Fibroblast of gingiva (primary cell): Measurements from ENCODE around the gene NRIP3.
"Not testable (repeated sequence)": the region's sequence is repeated elsewhere in the genome, so short reads cannot be mapped to it uniquely, and the experiment has no call there.

Source experiments
- DNase-seq: peaks from one replicate; pipeline ENCODE4 v3.0.0-alpha.2; 2011; ENCODE audit warnings: low read depth

The NRIP3 gene

DNA sequence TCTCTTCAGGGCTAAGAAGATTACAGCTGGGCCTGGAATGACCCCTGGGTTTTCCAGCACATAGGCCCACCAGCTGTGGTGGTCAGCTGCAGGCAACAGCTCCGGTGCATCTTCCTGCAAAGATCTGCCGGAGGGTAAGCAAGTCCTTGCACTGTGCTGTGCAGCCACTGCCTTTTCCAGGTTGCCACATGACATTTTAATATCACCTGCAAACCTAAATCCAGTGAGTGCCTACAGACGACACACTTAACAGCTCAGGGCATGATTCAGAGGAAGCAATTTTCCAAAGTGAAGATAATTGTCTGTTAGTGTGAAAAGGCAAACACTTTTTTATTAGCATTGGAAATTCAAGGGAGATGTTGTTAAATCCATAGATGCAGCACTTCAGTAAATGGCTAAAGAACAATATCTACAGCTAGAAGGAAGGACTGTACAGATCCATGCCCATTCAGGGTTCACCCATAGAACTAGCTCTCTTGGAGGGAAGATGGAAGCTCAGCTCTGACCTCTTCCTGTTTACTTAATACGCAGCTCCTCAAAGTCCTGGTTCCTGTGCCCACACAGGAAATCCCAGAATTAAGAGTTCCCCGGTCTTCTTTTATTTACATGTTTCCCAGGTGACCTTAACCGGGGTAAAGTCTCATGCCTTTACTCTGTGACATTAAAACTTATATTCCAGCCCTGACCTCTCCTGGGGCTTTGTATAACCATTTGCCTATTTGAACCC is 13.3 kb upstream of the NRIP3 start:
- DNase-seq, result no peak

DNA sequence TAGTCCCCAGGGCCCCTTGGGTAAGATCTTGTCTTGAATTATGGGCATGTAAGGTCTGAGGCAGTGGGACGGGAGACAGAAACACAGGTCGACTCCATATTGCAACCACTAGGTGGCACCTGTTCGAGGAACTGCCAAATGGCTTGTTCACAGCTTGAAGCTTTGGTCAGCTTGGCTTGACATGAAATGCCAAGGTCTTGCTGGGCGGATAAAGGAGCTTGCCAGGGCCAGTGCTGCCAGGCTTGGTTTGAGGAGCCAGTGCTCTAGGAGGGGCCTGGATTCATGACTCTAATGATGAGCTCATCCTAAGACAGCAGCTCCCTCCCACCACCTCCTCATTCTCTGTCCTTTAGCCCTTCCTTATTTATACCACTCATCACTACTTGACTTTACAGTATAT is 11.9 kb upstream of the NRIP3 start:
- peak; percentile 80 for DNase-seq

DNA sequence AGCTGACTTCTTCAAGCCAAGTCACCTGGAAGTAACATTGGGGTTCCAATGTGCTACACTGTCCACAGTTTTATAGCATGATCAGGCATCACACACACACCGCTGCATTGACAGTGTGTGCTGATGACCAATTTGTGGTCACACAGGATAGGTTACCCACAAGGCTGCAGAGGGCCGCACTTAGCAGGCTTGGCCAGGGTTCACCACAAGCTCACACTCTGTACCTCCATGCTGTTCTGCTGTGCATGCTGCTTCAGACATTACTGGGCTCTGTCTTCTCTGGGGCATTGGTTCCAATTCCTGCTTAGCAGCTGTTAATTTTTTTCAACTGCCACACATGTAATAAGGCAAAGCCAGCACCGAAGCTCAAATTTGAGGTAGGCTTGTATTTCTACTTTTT is 11.0 kb upstream of the NRIP3 start:
- no peak for DNase-seq

DNA sequence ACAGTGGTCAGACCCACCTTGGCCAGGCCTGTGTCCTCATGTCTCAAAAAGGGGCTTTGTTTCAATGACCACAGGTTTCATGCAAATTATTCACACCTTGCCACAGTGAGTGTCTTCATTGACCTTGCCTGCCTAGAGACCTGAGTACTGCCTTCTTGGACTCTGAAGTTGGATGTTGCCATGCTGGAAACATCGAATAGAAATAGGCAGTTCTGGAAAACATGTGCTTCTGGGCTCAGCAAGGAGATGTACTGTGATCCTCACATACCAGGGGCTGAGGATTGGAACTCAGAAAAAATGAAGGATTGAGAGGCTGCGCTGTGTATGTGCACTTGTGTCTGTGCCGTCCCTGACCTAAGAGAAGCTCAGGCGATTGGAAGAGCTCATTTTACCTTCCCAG is 9.6 kb upstream of the NRIP3 start:
- no peak for DNase-seq

DNA sequence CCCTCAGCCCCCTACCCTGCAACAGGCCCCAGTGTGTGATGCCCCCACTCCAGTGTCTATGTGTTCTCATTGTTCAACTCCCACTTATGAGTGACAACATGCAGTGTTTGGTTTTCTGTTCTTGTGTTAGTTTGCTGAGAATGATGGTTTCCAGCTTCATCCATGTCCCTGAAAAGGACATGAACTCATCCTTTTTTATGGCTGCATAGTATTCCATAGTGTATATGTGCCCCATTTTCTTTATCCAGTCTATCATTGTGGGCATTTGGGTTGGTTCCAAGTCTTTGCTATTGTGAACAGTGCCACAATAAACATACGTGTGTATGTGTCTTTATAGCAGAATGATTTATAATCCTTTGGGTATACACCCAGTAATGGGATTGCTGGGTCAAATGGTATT is 5.7 kb upstream of the NRIP3 start:
- DNase-seq, result not testable (repeated sequence)

DNA sequence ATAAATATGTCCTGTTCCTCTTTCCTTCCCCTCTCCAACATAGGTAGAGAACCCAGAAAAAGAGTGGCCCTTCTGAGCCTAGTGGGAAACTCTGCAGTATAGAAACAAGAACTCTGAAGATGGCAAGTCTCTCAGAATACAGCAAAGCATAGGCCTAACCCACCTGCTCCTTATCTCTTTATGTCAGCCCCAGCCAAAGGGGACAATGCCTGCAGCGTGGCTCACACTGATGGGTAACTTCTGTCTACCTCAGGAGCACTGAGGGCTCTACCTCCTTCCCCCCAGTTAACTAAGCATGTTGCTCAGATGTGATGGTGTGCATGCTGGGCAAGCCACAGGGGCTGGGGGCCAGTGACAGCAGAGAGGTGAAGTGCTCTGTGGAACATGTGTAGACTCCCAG is 4.9 kb upstream of the NRIP3 start:
- DNase-seq, result no peak

DNA sequence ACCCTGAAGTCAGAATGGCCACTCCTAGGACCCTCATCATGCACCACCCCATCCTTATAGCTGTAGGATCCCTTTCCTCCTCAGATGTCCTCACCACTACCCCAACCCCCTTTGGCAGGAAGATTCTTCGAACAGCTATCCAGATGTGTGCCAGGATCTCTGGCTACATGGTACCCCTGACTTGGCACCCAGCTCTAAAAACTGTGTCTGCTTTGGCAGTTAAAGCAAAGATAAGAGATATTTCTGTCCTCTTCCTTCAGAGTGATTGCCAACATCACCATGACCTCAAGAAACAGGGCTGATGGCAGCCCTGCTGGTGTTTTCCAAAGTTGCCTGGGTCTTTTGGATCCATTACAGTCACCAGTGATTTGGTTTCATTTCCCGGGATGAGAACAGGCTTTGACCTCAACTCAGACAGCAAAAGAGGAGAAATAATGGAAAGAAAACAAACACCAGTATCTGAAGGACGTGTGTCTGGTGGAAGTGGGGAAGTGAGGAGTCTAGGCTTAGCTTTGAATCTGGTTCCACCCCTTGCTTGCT is 4.3 kb upstream of the NRIP3 start:
- no peak for DNase-seq

DNA sequence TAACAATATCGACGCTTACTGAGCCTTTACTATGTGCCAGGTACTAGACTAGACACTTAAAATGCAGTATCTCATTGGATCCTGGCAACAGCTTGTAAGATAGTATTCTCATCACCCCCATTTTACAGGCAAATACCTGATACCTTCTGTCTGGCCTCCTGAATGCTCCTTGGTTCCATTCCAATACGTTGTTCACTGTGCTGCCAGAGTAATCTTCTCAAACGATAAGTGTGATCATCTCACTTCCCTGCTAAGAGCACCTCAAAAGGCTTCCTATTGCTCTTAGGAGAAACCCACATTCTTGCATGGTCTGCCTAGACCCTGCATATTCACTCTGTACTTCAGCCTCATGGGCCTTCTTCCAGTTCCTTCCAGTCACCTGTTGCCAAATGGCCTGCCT is 1.3 kb upstream of the NRIP3 start:
- no peak for DNase-seq

DNA sequence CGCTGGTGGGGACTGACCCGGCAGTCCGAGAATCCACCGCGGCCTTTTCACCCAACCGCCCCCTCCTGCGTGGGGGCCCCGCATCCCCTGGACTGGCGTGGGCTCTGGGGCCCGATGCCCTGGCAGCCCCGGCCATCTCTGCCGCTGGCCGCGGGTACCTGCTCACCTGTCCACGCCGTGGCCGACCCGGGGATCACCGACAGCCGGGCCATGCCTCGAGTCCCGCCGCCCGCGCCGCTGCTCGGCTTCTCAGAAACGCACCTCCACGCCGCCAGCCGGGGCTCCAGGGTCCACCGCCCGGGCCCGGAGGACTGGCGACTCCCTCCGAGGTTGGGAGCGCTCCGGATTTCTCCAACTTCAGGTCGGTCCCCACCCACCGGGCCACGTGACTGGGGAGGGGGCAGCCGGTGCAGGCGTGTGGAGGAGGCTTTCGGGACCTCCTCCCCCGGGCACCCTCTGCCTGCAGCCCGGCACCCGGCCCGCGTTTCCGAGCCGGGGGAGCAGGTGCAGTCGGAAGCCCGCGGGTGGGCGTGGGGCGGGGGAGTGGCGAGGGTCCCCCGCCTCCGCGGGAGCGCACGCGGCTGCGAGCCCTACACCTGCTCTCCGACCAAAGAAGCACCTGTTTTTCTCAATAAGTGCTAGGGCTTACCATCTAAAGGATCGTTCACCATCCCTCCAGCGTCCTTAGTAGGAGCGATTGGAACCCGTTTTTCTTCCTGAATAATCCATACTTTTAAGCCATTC is 554 bp upstream of the NRIP3 start:
- no peak for DNase-seq

DNA sequence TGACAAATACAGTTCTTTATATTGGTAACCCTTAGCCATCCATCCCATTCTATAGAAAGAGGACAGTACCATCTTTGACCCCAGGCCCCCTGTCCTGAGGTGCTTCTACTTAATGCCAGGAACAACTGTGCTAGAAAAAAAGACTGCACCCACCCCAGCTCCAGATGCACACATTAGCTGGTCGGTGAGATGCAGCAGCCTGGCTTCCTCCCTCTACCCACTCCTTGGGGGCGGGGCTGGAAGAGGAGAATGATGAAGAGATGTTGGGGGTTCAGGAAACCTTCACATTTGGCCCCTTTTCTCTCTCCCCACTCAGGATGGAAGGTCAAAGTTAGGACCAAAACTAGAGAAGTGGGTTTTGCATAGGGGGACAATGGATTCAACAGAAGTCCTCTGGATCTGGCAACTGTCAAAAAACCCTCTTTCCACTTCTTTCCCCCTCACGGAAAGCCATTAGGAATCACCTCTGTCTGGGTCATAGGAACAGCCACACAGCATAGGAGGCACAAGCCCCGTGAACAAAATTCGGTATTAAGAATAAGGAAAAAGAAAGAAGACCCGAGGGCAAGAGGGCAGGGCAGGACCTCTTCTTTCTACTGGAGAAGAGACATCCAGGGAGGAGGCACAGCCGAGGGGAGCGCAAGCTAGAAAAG is 755 bp downstream of the NRIP3 start:
- no peak for DNase-seq

DNA sequence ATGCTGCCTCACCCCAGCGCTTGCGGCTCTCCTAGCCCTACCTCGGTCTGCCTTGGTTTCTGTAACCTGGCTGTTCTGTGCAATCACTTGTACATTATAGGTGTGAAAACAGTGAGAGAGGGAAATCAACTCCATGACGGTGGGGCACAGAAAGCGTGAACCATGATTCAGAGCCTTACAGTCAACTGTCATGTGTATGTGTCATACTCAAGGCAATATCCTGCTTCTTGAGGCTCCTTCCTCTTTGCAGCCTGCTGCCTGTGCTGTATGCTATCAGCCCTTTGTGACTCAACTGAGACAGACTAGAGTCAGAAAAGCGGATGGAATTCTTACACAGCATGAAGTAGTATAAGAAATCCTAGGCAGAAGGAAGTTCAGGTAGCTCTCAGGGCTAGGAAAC is 2.1 kb downstream of the NRIP3 start:
- DNase-seq, result no peak

DNA sequence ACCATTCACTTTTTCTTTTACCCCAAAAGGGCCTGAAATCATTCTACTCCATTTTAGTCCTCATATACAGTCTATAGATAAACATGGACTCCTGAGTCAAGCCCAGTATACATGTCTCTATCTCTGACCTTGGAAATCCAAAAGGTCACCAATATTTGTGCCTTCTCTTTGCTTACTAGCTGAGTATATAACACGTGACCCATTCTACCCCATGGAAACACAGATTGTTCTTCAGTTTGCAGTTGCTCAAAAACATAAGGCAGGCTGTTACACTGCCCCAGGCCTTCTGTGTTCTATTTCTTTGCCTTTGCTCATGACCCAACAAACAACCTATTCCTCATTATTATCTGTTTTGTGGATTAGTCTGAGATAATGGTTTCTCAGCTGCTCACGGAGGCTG is 5.8 kb downstream of the NRIP3 start:
- no peak for DNase-seq

DNA sequence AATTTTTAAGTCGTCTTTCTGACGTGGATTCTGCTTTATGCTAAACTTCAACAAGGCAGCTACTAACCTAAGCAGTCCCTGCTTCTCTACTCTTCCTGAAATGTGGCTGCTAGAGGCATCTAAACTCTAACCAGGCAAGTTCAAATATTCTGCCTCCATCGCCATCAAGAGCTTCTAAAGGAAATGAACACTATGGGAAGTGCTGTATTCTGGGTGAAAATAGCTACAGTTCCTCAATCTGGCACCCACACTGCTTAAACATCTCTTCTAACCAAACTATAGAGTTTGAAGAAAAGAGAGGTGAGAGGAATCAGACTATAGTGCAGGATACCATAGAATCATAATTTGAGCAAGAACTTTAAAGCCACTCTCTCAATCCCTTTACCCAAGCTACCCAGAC is 6.3 kb downstream of the NRIP3 start:
- DNase-seq, result no peak

DNA sequence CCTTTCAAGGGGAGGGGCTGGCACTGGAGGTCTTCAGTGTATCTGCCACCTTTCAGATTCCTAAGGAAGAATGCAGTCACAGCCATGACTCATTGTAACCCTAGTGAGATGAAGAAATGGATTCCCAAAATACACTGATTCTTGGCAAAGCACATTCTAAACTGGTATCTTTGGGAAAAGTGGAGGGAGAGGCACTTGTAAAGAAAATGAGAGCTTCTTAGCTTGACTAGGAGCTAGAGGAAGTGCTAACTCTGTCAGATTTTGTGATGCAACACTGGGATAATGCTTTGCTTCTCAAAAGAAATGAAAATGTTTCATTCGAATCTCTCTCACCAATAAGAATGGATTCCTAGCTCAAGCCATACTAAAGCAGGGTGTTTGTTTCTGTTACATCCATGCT is 14.3 kb downstream of the NRIP3 start:
- DNase-seq, result peak; percentile 41

DNA sequence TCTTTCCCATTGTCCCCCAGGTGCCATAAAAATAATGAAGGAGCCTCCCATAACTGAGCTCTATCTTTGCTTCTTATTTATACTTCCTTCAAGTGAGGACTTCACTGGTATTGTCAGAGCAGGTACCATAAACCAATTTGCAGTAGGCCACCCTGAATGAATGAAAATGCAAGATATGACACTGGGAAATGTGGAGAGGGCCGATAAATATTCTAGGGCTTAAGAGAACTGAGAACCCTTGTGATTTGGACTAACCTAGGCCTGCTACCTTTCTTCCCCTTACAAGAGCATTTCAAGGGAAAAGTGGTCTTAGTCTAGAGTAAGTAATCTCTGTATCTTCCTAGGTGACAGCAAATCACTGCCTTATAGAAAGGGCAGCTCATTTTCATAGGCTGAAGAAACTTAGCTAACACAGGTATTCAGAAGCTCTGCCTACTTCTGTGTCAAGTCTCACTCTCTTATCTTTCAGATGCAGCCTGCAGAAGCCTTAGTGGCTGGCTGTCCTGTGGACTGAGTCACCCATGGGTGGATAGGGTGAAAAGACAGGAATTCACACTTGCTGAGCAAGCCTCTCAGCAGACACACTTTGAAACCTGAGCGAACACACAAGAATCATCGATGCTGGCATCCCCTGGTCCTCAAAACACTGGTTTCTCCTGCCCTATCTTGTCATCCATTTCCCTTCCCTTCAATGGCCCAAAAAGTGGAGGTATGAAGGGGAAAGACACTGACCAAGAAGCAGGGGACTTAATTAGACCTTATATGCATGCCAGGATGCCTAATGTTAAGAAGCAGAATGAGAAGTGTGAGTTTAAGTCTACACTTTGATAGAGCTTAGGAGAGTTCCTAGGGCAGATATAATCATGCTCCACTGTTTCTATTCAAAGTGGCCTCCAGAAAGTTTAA is 15.2 kb downstream of the NRIP3 start:
- DNase-seq, result no peak

DNA sequence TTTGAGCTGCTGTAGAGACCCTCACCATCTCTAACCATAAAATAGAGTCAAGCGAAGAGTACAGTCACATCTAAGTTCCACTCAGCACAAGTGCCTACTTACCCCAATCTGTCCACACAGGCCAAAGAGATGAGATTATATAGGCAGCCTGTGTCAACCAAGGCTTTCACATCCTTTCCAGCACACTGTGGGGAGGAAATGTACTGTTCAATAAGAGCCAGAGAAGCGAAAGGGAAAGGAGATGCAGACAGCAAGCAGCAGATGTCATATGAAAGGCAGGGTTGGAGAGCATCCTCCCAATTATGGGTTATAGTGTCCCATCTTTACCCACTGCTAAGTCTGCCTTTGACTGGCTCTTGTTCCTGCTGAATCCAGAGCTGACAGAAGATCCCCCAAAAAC is 16.4 kb downstream of the NRIP3 start:
- no peak for DNase-seq

DNA sequence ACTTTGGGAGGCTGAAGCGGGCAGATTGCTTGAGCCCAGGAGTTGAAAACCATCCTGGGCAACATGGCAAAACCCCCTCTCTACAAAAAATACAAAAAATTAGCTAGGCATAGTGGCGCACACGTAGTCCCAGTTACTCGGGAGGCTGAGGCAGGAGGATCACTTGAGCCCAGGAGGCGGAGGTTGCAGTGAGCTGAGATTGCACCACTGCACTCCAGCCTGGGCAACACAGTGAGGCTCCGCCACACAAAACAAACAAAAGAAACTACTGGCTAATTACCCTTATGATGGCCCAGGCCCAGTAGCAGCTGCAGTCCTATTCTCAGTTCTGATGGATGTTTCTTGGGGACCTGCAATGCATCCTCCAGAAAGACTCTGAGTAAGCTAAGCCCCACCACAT is 17.0 kb downstream of the NRIP3 start:
- not testable (repeated sequence) for DNase-seq

DNA sequence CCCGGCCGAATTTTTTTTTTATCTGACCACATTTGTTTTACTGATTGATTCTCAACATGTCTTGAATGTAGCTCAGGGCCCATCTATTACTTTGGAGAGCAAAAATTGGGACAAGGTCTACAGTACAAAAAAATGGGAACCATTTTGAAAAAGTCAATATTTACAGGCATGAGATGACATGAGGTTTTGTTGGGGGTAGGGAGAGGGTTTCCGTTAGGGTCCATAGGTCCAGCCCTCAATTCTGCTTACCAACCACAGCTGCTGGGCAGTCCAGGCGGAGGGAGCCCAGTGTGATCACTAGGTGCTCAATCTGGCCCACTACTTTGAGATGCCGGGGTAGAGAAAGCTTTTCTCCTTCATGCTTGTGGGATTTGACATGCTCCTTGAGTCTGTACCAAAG is 18.3 kb downstream of the NRIP3 start:
- no peak for DNase-seq

DNA sequence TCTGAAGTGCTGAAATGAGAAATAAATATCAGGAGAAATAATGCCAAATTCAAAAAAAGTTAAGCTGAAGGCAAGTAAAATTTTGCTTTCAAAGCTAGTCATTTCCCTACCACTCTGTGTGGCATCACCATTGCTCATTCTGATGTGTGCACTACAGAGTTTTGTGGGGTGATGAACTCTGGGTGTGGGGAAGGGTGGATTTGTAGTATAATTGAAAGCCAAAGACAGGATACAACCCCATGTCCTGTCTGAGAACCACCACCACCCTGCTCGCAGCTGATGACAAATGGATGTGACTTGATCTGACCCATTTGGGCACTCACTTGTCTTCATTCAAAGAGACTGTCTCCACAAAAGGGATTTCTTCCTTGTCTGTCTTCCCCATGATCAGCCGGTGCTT is 20.2 kb downstream of the NRIP3 start:
- DNase-seq, result no peak

DNA sequence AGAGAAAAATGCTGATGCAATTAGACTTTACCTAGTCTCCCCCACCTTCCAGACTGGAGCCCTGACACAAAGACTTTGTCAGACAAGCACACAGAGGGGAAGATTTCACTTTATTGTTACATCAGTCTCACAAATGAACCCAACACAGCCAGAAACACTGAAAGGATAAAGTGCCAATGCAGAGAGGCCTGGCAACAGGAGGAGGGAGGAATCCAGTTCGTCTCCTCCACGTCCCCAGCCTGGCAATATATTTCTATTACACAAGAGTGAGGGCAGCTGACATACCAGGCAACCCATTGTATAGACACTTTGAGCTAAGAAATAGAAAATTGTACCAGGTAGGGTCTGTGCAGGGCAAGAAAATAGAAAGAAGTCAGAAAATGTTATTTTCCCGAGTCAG is 23.3 kb downstream of the NRIP3 start:
- DNase-seq, result no peak

DNA sequence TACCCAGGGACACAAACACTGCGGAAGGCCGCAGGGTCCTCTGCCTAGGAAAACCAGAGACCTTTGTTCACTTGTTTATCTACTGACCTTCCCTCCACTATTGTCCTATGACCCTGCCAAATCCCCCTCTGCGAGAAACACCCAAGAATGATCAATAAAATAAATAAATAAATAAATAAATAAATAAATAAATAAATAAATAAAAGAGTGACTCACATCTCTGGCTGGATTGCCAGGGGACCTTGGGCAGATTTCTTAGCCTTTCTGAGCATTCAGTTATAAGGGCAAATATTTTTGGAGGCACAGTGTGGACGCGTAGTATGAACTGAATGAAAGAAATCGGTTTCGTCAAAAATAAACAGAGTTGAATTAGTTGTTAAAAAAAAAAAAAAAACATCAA is 24.4 kb downstream of the NRIP3 start:
- not testable (repeated sequence) for DNase-seq

DNA sequence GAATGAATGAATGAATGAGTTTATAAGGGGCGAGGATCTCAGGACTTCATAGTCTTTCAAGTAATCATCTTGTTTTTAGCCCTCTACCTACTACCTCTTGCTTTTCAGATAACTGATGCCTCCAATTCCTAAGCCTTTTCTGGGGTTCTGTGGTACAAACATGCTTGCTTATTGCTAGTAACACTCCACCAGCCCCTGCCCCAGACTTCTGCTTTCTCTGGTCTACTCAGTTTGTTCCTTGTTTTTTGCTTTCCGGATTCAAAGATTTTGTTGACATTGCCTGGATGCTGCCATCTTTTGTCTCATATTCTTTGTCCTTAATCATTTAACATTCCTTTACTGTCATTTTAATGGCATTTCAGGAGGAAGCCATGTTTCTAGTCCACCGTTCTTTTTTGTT is 30.7 kb downstream of the NRIP3 start:
- DNase-seq, result no peak
